ENCODE data around the gene AQP9. TPM values are rescaled to one million over a fixed set of nuclear protein-coding genes. Genes with fewer than 3 reads are reported as not detected.

AQP9 gene
- total and polyA plus RNA-seq, 7 donors, result 0.49 to 2.8 (median 0.60) TPM; not detected in 2

DNA sequence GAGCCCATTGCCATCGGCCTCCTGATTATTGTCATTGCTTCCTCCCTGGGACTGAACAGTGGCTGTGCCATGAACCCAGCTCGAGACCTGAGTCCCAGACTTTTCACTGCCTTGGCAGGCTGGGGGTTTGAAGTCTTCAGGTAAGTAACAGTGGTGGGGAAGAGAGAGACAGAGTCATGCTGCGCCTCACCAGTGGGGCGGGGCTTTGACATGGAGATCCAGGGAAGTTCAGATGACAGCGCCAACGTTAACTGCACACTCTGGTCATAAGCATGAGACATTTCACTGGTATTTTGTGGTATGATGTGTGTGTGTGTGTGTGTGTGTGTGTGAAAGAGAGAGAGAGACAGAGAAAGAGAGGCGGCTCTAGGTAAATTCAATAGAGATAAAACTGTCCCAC is 41.0 kb downstream of the AQP9 start:
- DNase-seq, result no peak
- Histone ChIP-seq H3K4me3 (no peak overlapping the region), H3K27ac (no peak overlapping the region), H3K4me1 (no peaks in the 10 kb centered on the region), H3K9me3 (no peaks in the 10 kb centered on the region), H3K36me3 (no peaks in the 10 kb centered on the region), H3K27me3 (peaks cover 0 to 5% (median 0%) of the 10 kb centered on the region in 3 donors)
- no peak for TF ChIP-seq POLR2AphosphoS5 (IDR thresholded peaks at IDR 0.05)
- TF ChIP-seq POLR2A (IDR thresholded peaks at IDR 0.05), result no peak
- no peak for TF ChIP-seq CTCF (IDR thresholded peaks at IDR 0.05)
- TF ChIP-seq EP300 (IDR thresholded peaks at IDR 0.05), result no peak
- intact Hi-C loops (cut with DNase I), result no loop called here
- WGBS, 2 donors, result 91 to 92% methylated on average over 7 of the region's 7 CpGs

DNA sequence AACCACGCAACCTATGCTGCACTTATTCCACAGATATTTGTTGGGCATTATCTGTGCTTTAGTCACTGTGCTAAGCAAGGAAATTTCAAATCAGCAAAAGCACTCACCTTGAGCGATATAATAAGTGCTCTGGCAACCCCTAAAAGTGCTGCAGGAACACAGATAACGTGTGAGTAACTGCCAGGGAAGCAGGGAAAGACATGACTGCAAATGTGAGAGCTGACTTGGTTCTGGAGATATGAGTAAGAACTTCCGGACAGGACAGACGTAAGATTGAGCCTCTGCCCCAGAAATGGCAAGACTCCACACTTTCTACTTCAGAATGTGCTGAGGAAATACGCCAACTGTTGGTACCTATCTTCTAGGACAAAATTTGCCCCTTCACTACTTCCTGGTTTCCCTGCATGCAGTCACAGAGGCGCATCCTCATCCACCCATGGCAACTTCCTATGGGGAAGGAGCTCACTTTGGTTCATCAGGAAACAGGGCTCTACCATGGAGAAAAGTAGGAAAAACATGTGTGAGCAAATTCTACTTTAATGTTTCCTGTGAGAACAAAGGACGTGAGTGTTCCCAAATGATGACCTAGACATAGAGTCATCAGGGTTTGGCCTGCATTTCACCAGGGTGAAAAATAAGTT is 41.7 kb downstream of the AQP9 start:
- Histone ChIP-seq H3K9me3 (no peaks in the 10 kb centered on the region), H3K4me1 (no peaks in the 10 kb centered on the region), H3K4me3 (no peak overlapping the region), H3K27ac (no peak overlapping the region), H3K27me3 (peaks cover 0 to 5% (median 0%) of the 10 kb centered on the region in 3 donors), H3K36me3 (no peaks in the 10 kb centered on the region)
- WGBS, 2 donors, result 78 to 79% methylated on average over 8 of the region's 8 CpGs
- TF ChIP-seq POLR2A (IDR thresholded peaks at IDR 0.05) (no peak), CTCF (IDR thresholded peaks at IDR 0.05) (no peak), EP300 (IDR thresholded peaks at IDR 0.05) (no peak)
- intact Hi-C loops (cut with DNase I), result no loop called here
- no peak for DNase-seq

- WGBS, 2 donors, result 13 to 16% methylated on average over 9 of the region's 9 CpGs
- peaks cover 0 to 5% (median 0%) of the 10 kb centered on the region in 3 donors for H3K27me3 ChIP-seq
- H3K9me3 ChIP-seq, result no peaks in the 10 kb centered on the region
- peak in 3 of 4 experiments; percentile 31 to 40 (median 32) for TF ChIP-seq CTCF (IDR thresholded peaks at IDR 0.05)
- TF ChIP-seq POLR2A (IDR thresholded peaks at IDR 0.05), result no peak
- no peak for TF ChIP-seq POLR2AphosphoS5 (IDR thresholded peaks at IDR 0.05)
- no peak for TF ChIP-seq EP300 (IDR thresholded peaks at IDR 0.05)
- H3K4me3 ChIP-seq, result no peak overlapping the region
- no peak for DNase-seq
- no peaks in the 10 kb centered on the region for H3K4me1 ChIP-seq
- H3K36me3 ChIP-seq, result no peaks in the 10 kb centered on the region
- no peak overlapping the region for H3K27ac ChIP-seq
- intact Hi-C loops (cut with DNase I), result no loop called here
Measured at GRCh38 chr15:58182460-58183163, 44.4 kb downstream of the AQP9 start.

GRCh38 chr15:58185439-58185838 is 47.3 kb downstream of the AQP9 start:
- no peak for TF ChIP-seq POLR2AphosphoS5 (IDR thresholded peaks at IDR 0.05)
- no peak for TF ChIP-seq EP300 (IDR thresholded peaks at IDR 0.05)
- no peak for TF ChIP-seq POLR2A (IDR thresholded peaks at IDR 0.05)
- no peak for TF ChIP-seq CTCF (IDR thresholded peaks at IDR 0.05)
- H3K36me3 ChIP-seq, result no peaks in the 10 kb centered on the region
- H3K4me3 ChIP-seq, result no peak overlapping the region
- WGBS, 2 donors, result 53 to 84% methylated on average over 1 of the region's 1 CpG
- H3K9me3 ChIP-seq, result no peaks in the 10 kb centered on the region
- peaks cover 0 to 5% (median 0%) of the 10 kb centered on the region in 3 donors for H3K27me3 ChIP-seq
- intact Hi-C loops (cut with DNase I), result no loop called here
- H3K4me1 ChIP-seq, result no peaks in the 10 kb centered on the region
- DNase-seq, result no peak
- H3K27ac ChIP-seq, result no peak overlapping the region

All from sigmoid colon (tissue), 7 donors.